ENCODE data around the gene SBF1.

Gene SBF1

DNA sequence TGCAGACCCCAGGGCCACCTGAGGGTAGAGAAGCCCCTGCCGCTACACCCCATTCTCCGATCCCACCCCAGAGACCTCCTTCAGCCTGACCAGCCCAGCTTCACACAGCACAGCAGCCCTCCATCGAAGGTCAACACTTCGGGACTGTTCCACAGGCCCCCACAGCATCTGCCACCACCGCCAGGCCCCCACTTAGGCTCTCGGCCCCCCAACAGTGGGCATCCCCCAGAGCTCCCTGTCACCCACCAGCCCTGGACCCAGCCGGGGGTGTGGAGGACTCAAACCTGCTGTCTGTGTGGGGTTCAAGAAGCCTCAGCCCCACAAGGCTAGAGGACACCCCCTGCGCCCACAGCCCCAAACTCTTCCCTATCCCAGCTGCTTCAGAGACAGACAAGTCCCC is 6.2 kb downstream of the SBF1 start:
- DNase-seq (ENCODE audit: low read depth, low spot score), result no peak

DNA sequence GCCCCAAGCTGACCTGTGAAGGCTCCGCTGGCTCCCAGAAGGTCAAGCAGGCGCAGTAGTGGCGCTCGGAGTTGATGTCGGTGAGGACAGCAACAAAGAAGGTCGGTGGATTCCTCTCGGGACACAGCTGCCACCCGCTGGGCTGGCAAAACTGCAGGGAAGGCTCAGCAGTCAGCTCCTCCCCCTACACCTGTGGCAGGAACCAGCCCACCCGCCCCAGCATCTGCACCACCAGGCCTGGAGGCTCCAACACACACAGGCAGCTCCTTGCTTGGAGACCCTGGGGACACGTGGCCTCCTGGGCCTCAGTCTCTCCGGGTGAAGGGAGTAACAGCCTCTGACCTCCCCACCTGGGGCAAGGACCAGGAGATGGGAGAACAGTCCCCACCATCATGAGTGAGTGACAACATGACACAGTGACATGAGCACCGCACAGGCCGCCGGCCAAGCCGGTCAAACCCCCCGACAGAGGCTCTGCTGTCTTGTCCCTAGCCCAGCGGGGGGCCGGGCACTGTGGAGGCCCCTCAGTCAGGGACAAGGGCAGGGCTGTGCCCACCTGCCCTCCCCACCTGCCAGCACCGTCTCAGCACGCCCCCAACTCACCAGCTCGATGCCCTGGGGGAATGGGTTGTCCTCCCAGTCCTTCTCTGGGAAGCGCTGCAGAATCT is 6.9 kb downstream of the SBF1 start:
- DNase-seq (ENCODE audit: low read depth, low spot score), result no peak

DNA sequence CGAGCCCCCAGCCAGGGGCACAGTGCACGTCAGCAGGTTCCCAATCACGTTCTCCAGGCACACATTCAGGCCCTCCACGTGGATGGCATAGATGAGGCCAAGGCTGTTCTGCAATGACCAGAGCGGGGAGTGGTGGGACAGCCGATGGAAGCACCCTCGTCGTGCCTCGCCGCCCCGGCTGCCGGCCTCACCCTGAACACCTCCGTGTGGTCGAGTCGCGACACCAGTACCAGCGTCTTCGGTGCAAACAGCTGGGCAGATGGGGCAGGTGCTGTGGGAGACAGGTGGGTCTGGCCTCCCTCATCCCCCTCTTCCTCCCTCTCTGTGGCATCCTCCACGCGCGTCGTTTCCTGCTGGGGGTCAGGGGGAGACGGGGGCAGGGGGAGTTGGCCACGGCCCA is 7.5 kb downstream of the SBF1 start:
- DNase-seq (ENCODE audit: low read depth, low spot score), result no peak

DNA sequence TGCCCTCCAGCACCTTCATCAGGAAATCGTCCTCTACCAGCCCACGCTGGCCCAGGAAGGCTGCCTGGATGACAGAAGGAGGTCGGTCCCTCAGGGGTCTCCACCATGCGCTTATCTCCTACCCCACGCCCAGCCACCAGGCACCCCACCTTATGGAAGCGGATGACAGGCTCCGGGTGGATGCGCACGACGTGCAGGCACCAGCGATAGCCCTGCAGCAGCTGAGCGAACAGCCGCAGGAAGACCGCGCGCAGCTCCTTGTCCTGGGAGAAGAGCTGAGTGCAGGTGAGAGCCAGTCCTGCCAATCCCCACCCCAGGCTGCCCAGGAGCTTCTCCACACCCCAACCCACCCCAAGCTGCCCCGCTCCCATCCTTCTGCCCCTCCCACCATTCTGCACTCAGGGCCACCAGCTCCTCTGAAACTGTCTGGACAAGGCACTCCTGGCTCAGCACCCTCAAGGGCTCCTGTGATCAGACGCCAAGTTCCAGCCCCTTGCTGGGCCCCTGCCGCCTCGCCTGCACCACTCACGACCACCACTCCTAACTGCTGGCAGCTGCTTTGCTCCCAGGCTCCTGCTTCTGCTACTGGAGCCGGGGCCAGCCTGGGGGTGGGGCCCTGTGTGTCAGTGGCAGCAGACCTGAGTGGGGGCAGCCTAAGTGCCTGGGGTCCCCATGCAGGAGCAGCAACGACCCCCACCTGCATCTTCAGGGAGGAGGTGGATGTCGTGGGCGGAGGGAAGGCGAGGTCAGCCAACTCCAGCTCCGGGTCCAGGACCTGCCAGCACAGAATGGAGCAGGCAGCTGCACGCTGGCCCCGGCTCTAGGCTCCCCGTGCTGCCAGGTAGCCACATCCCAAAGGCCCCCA is 9.5 kb downstream of the SBF1 start:
- no peak for DNase-seq (ENCODE audit: low read depth, low spot score)

DNA sequence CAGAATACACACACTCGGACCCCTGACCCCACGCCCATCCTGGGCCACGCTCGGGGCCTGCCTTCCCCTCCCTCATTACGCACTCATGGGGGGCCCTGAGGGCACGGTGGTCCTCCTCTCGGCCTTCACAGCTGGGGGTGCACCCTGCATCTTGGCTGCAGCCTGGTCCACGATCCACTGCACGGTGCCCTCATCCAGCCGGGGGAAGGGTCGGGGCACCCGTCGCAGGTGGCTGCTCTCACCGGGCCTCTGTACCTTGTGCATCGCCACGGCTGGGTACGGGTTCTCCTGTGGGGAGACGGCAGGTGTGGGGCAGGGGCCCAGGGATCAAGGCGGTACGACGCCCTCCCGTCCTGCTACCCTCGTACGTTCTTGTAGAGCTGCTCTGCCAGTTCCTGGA is 10.4 kb downstream of the SBF1 start:
- no peak for DNase-seq (ENCODE audit: low read depth, low spot score)

DNA sequence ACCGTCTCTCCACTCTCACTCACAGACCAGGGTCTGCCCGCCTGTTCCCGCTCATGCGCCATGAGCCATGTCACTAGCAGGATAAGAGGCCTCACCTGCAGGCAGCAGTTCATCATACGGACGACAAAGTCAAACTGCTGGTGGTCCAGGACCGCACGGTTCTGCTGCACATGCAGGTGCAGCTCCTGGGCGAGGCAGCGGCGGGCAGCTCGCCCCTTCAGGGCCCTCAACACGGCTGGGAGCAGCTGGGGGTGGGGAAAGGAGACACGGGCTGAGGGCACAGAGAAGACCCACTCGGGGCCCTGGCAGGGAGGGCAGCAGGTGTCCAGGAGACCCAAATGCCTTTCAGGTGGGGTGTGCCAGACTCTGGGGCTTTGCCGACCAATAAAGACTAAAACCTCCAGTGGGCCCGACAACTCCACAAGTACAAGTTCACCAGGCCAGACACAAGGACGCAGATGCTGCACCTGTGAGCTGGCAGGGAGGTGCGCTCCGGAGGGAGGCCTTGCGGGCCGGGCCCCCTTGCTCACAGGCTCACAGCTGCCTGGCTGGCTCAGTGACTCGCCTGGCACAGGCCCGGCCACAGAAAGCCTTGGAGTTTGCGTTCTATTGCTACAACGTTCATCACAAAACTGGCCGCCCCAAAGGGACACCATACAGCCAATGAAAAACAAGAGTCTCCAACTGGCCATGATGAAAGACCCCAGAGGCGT is 11.5 kb downstream of the SBF1 start:
- no peak for DNase-seq (ENCODE audit: low read depth, low spot score)

DNA sequence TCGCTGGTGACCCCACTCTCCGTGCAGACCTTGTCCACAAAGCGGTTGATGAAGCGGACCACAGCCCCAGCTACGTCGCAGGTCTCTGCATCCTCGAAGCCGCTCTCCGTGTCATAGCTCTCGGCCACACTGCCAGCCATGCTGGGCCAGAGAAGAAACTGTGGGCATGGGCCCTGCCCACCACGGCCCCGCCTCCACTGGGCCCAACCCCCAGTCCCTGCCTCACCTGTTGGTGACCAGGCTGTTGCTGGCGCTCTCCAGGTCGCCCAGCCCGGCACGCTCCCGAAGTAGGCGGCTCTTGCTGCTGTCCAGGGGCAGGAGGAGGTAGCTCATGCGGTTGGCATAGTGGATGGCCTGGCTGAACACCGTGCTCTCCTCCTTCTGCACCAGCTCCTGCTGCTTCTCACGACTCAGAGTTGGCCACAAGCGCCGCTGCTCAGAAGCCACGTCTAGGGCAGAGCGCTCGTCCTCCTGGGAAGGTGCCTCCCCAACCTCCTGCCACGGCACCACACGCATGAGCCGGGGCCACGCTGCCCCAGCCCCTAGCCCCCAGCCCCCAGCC is 12.8 kb downstream of the SBF1 start:
- DNase-seq (ENCODE audit: low read depth, low spot score), result no peak

DNA sequence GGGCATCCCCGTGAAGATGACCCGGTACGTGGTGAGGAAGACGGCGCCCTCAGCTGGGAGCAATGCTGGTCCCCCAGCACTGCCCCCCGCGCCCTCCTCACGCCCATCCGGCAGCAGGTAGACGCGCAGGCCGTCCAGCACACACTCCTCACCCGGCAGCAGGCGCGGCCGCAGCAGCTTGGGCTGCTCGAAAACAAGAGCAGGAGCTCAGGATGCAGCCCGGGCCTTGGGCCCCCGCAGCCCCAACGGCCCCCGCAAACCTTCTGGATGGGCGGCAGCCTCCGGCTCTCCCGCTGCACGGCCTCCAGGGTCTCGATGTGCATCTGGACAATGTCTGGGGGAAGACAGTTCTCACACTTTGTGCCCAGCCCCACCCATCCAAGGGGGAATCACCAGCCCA is 13.3 kb downstream of the SBF1 start:
- no peak for DNase-seq (ENCODE audit: low read depth, low spot score)

DNA sequence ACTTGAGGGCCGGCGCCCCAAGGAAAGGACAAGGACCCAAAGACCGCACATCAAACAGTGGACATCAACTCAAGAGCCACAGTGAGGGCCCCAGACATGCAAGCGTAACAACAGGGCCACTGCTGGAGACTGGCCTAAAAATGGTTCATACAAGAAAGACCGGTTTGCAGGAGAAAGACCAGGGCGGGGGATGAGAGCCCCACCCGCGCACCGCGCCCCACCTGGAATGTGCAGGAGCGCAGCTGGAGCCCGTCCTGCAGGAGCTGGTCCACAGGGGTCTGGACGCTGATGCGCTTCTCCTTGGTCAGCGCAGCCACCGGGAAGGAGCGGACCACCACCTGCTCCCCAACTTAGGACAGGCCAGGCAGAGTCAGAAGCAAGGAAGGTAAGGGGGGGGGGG is 13.9 kb downstream of the SBF1 start:
- DNase-seq (ENCODE audit: low read depth, low spot score), result no peak

DNA sequence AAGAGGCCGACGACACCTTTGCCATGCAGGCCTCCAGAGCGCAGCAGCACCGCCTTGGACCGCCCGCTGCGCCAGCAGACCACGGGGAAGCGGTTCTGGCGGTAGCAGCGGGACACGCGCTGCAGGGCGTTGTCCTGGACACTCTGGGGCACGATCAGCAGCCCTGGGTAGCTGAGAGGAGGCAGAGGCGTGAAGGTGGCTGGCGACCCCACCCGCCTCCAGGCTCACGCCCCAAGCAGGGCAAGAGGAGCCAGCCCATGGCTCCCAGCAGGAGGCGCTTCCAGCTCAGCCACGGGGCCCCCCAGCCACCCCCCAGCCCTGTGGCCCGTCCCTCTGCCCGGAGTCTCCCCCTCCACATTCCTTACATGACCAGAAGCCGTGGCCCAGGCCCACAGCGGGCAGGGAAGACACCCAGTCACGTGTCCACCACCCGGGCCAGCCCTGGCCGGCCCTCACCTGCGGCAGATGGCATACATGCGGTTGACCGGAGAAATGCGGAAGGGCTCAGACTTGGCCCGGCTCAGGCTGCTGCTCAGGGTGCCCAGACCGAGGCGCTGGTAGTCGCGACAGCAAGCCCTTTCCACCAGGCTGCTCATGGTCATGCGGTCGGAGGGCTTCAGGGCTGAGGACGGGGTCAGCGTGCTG is 15.2 kb downstream of the SBF1 start:
- no peak for DNase-seq (ENCODE audit: low read depth, low spot score)

DNA sequence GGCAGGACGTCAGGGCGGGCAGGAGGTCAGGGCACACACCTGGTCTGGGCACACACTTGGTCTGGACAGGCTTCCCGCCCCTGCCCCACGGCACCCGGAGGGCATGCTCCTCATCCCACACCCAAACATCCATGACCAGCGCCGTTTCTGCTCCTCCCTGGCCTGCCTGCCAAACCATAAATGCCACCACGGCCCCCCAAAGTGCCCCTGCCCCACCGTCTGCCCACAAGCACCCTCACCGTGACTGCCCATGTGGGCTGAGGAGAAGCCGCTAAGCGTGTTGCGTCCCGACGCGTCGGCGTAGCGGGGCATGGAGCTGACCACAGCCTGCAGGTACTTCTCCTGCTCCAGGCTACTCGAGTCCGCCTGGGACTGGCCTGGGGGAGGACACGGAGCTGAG is 15.8 kb downstream of the SBF1 start:
- no peak for DNase-seq (ENCODE audit: low read depth, low spot score)

DNA sequence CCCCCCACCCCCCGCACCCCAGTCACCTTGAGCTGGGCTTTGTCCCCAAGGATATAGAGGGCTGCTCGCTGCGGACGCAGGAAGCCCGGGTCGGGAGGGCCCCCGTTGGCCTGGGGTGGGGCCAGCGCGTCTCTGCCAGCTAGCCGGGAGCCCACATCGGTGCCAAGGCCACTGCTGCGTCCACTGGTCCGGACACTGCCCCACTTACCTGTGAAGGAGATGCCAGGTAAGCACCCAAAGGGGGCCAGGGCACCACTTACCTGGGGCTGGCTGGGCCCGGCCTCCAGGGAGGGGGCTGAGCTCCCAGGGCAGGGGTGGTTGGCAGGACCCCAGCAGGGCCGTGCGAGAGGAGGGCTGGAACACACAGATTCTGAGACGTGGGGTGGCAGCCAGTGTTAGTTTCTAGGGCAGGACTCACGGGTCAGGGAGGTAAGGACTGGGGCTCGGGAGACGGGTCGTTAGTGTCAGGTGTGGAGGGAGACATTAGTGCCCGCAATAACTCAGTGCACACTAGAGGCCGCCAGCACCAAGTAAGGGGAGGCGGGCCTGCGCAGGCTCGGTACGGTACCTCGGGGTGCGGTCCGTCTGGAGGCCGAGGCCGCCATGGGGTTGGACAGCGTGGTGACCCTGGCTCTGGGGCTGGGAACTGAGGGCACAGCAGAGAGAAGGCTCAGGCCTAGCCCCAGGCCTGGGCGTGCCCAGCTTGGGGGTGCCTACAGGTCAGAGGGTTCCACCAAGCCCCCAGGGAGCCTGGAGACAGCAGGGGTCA is 18.2 kb downstream of the SBF1 start:
- DNase-seq (ENCODE audit: low read depth, low spot score), result no peak

DNA sequence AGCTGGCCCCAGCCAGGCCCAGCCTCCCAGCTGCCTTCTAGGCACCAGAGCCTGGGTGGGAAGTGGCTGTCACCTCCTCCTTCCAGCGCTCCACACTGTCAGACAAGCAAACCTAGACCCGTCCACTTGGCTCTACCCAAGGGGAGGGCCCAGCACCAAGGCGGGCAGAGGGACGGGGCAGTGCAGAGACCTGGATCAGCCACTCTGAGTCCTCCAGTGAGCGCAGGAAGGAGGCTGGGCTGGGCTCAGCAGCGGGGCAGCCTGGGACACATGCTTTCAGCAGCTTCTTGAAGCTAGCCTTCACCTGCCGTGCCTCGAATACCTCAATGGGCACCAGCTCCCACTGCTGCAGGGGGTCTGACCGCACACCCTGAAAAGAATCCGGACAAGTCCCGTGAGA is 18.8 kb downstream of the SBF1 start:
- DNase-seq (ENCODE audit: low read depth, low spot score), result no peak

DNA sequence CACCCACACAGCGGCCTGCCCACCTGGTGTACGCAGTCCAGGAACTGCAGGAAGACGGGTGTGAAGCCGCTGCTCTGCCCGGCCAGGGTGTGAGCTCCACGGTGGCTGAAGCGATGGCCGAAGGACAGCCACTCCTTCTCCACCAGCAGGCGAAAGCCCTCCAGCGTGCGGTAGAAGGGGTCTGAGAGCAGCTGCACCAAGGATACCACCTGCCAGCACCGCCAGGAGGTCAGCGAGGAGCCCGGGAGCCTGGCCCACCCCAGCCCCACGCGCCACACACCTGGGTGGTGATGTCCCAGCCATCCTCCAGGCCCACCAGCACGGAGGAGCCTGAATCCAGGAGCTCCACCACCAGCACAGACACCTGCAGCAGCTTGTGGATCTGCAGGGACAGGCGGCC is 19.6 kb downstream of the SBF1 start:
- no peak for DNase-seq (ENCODE audit: low read depth, low spot score)

DNA sequence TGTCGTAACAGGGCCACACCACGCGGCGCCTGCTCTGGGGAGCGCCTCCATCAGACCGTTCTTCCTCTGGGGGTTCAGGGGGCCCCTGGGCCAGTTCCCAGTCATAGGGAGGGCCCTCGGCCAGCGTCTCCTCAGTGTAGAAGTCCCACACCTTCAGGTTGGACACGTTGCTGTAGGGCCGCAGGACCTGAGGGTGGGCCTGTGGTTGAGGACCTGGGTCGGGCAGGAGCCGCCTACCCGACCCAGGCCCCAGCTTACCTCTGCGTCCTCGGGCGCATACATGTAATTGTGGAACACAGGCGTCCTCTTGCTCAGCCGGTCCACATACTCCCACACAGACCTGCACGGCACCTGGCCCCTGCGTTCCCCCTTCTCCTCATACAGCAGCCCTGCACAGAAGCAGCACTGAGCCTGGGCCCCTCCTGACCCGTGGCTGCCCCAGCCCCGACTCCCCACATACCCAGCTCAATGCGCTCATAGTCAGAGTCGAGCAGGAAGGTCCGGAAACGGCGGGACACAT is 20.2 kb downstream of the SBF1 start:
- DNase-seq (ENCODE audit: low read depth, low spot score), result no peak

DNA sequence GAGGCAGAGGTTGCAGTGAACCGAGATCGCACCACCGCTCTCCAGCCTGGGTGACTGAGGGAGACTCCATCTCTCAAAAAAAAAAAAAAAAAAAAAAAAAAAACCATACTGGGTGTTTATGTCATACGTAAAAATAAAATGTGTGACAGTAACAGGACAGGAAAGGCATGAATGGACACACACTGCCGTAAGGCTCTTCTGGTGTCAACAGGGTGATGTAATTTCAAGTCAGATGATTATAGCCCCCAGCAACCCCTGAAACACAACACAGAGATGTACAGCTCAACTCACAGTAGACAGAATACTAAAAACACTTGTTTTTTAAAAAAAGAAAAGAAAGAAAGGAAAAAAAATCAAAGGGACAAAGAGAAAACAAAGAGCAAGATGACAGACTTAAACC is 22.2 kb downstream of the SBF1 start:
- no peak for DNase-seq (ENCODE audit: low read depth, low spot score)

DNA sequence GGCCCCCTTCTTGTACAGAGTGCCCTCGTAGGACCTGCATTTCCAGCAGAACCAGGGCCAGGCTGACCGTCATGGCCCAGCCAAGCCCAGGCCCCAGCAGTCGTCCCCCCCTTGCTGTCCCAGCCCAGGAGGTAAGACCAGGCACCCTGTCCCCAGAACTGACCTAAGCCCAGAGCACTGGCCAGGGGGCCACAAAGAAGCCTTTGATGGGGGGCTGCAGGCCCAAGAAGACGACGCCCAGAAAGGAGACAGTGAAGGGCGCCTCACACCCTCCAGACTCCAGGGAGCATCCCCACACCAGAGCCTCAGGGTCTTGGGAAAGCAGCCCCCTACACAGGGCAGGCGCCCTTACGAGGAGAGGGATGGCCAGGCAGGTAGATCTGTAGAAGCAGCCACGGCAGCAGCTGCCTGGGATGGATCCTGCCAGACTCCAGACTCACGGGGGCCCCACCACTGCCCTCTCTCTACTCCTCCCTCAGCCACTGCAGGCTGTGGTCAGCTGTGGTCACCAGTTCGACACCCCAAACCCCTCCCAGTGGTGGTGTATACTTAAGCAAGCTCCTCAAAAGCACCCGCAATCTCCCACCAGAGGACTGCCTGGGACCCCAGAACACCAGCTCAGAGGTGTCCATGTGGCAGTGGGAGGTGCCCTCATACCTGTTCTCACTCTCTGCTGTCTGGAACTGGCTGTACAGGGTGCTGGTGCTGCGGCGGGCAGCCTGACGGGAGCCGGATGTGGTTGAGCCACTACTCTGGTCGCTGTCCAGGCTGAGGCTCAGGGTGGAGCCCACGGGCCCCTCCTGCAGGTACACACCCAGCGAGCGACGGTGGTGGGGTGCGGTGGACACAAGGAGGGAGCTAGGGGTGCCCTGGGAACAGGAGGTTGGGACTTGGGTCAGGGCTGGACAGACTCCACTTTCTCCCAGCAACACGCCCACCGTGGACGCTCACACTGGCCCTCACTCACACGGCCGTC is 27.0 kb downstream of the SBF1 start:
- DNase-seq (ENCODE audit: low read depth, low spot score), result no peak

DNA sequence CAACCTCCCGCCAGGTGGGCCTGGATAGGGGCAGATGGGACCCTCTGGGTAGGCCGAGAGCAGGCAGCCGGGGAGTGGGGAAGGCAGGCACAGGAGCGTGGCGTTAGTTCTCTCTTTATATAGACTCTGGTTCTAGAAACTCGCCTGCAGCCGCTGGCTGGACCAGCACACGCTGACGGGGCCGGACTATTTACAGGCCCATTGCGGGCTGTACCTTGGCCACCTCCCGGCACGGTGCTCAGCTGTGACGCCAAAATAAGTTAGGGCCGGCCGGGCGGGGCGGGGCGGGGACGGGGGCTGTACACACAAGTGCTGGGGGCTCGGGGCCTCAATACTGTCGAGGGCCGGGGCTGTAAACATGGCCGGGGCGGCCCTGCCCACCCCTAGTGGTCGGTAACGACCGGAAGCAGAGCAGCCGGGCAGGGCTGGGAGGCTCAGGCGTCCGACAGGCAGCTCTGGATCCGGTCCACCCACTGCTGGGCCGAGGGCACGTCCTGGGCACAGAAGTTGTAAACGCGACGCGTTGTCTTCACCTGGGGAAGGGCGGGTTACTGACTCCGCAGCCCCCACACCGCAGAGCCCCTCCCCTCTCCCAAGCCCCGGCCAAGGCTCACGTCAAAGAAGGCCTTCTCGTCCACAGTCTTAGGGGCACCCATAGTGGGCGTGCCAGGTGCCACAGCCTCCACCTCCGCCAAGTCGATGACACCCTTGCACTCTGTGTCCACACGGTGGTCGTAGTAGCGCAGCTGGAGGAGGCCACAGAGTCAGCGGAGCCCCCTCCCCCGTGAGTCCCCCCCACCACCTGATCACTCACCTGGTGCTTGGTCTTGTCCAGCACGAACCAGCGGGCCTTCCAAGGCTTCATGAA is 27.9 kb downstream of the SBF1 start:
- no peak for DNase-seq (ENCODE audit: low read depth, low spot score)
